ENCODE data around the gene AKAP6.

AKAP6 gene

GRCh38 chr14:32623300-32624093 lies 294.4 kb downstream of the AKAP6 start:
- TF ChIP-seq ZNF274 (IDR thresholded peaks at IDR 0.05; ENCODE audit: low read depth, low read length) = no peak
- H3K4me3 ChIP-seq (ENCODE audit: low read length) = no peak overlapping the region

GRCh38 chr14:32625211-32625610 lies 296.1 kb downstream of the AKAP6 start:
- TF ChIP-seq ZNF274 (IDR thresholded peaks at IDR 0.05; ENCODE audit: low read depth, low read length) = no peak
- no peak overlapping the region for H3K4me3 ChIP-seq (ENCODE audit: low read length)

- no peak for TF ChIP-seq ZNF274 (IDR thresholded peaks at IDR 0.05; ENCODE audit: low read depth, low read length)
- no peak overlapping the region for H3K4me3 ChIP-seq (ENCODE audit: low read length)
Observed at GRCh38 chr14:32627545-32628298, 298.6 kb downstream of the AKAP6 start.

GRCh38 chr14:32629236-32629635 lies 300.1 kb downstream of the AKAP6 start:
- no peak for TF ChIP-seq ZNF274 (IDR thresholded peaks at IDR 0.05; ENCODE audit: low read depth, low read length)
- no peak overlapping the region for H3K4me3 ChIP-seq (ENCODE audit: low read length)

DNA sequence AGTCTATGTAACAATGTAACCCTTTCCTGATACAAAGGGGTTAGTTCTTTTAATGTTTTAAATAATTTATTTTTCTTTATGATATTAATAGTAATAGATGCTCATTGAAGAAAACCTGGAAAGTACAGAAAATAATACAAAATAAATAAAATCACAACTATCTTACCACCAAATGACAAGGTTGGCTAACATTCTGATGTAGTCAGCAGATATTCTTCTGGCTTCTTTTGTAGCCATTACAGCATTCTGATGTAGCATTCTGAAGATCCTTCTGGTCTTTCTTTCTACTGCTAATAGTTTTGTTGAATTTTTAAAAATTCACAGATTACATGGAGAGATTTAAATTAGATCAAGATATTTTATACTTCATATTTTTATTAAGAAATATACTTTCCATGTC lies 301.6 kb downstream of the AKAP6 start:
- TF ChIP-seq ZNF274 (IDR thresholded peaks at IDR 0.05; ENCODE audit: low read depth, low read length) = no peak
- H3K4me3 ChIP-seq (ENCODE audit: low read length) = no peak overlapping the region

DNA sequence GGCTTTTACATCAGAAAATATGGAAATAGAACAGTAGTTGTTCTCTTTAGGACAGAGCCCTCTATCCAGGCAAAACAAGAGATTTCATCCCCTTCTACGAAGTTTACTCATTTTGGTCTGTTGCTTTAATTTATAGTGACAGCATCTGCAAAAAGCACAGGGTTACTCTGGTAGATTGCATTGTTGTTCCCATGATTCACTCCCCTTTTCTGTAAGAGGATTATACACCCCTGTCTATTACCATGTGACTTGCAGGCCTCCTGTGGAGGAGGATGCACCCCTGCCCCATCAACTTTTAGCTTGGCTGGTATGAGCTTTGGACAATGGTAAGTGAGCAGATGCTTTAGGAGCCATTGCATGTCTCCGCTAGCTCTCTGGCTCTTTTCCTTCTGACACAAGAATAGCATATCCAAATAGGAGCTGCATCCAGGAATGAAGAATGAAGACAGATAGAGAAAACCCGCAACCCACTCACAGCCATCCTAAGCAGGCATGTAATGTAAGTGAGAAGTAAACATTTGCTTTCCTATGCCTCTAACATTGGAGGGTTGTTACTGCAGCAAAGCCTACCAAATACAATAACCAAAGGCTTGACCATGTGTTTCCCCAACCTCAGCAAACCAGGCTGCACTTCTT lies 304.2 kb downstream of the AKAP6 start:
- H3K4me3 ChIP-seq (ENCODE audit: low read length) = no peak overlapping the region
- TF ChIP-seq ZNF274 (IDR thresholded peaks at IDR 0.05; ENCODE audit: low read depth, low read length) = no peak

DNA sequence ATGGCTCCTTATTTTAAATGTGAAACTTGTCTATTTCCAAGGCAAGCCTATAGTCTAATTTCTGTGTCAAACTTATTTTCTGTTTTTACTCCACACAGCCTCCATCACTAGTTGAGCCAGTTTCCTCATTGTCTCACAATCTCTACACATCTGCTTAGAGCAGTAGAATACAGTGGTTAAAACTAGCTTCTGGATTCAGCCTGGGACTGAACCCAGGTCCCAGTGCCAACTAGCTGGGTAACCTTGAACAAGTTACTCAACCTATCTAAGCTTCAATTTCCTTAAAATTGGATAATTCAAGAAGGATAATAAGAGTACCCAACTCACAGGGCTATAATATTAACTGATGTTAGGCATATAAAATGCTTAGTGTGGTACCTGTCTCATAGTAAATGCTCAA lies 304.8 kb downstream of the AKAP6 start:
- no peak for TF ChIP-seq ZNF274 (IDR thresholded peaks at IDR 0.05; ENCODE audit: low read depth, low read length)
- H3K4me3 ChIP-seq (ENCODE audit: low read length) = no peak overlapping the region

GRCh38 chr14:32635061-32635719 lies 306.1 kb downstream of the AKAP6 start:
- H3K4me3 ChIP-seq (ENCODE audit: low read length) = no peak overlapping the region
- no peak for TF ChIP-seq ZNF274 (IDR thresholded peaks at IDR 0.05; ENCODE audit: low read depth, low read length)

DNA sequence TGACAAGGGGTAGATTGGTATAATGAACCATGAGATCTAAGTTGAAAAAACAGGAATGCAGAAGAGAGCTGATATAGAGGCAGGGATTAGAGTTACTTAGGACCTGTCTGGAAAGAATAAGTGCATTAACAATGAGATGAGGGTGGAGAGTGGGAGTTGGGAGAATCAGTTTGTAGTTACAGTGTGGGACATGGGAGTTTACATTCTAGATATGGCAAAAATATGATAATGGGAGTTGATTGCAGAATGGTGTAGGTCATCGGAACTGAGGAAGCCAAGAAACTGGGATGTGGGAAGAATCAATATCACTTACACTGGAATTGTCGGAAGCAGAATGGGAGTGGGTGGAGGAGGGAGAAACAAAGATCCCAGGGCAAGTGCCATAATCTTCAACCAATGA lies 308.5 kb downstream of the AKAP6 start:
- no peak overlapping the region for H3K4me3 ChIP-seq (ENCODE audit: low read length)
- TF ChIP-seq ZNF274 (IDR thresholded peaks at IDR 0.05; ENCODE audit: low read depth, low read length) = no peak

DNA sequence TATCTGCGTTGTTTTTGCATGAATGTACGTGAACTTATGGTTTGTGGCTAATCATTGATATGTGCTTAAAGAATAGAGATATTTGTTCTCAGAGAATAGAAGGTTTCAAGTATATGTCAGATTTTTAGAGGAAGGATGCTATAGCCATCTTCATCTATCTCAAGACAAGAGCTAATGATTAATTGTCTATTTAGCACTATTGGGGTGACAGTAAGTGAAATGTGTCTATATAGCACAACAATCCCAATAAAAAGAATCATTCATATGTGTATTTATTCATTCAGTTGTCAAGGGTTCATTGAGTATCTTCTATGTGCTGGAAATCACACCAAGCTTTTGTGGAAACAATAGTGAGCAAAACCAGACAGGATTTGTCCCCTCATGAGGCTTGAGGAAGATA lies 310.1 kb downstream of the AKAP6 start:
- no peak for TF ChIP-seq ZNF274 (IDR thresholded peaks at IDR 0.05; ENCODE audit: low read depth, low read length)
- no peak overlapping the region for H3K4me3 ChIP-seq (ENCODE audit: low read length)

DNA sequence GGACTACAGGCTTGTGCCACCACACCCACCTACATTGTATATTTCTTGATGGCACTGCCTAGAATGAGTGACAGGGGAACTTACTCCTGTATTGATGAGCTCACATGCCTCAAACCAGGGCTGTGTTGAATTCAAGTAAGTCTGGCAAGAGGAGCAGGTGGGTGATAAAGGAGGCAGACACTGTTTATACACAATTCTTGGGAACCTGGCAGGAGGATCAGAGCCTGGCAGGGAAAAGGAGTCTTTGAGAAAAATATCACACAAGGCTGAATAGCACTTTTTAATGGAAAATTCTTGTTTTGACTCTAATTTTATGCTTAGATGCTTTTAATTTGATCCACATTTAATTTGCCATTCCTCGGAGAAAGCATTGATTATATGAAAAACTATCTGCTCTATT lies 316.5 kb downstream of the AKAP6 start:
- TF ChIP-seq ZNF274 (IDR thresholded peaks at IDR 0.05; ENCODE audit: low read depth, low read length) = no peak
- no peak overlapping the region for H3K4me3 ChIP-seq (ENCODE audit: low read length)

- no peak for TF ChIP-seq ZNF274 (IDR thresholded peaks at IDR 0.05; ENCODE audit: low read depth, low read length)
- no peak overlapping the region for H3K4me3 ChIP-seq (ENCODE audit: low read length)
Observed at GRCh38 chr14:32648434-32648833, 319.3 kb downstream of the AKAP6 start.

DNA sequence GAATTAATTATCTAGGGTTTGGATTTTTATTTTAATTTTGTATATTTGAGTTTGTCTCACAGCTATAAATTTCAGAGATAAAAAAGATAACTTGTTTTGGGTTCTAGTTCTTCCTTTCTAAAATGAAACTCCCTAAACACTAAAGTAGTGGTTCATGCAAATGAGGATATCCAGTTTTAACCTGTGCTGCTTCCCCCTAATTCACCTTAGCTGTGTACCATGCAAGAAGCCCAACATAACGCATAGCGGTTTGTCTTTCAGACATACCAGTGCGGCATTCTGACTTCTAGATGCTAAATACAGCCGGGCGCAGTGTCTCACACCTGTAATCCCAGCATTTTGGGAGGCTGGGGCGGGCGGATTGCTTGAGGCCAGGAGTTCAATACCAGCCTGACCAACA lies 320.9 kb downstream of the AKAP6 start:
- TF ChIP-seq ZNF274 (IDR thresholded peaks at IDR 0.05; ENCODE audit: low read depth, low read length) = no peak

DNA sequence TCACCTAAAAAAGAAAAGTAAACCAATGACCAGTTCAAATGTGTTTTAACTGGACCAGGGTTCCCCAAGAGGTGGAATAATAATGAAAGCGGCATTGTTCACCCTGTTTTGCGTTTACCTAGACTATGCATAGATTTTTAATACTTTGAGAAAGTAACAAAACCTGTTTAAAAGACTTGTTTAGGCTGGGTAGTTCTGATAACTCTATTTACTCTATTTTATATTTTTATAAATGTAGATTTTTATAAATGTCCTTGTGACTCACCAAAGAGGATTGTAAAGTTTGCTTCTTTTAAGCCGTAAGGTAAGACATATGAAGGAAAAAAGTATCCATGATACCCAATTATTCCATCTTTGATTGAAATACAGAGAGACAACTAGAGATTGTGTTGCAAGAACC lies 321.6 kb downstream of the AKAP6 start:
- no peak for TF ChIP-seq ZNF274 (IDR thresholded peaks at IDR 0.05; ENCODE audit: low read depth, low read length)
- H3K4me3 ChIP-seq (ENCODE audit: low read length) = no peak overlapping the region

More for the DNA sequence above, 320.9 kb downstream of the AKAP6 start:
- H3K4me3 ChIP-seq (ENCODE audit: low read length) = no peak overlapping the region
